Measurements from ENCODE around the gene ASPSCR1. TPM values are rescaled to one million over a fixed set of nuclear protein-coding genes. Genes with fewer than 3 reads are reported as not detected.
A peak's percentile ranks its signal among the peaks of the same experiment; 100 is the strongest.

Gene ASPSCR1
- total and polyA plus RNA-seq, 2 of the 13 experiments (the other 11 are each of a cell fraction or from before 2014, with no cell fraction given) = 274 to 314 TPM

DNA sequence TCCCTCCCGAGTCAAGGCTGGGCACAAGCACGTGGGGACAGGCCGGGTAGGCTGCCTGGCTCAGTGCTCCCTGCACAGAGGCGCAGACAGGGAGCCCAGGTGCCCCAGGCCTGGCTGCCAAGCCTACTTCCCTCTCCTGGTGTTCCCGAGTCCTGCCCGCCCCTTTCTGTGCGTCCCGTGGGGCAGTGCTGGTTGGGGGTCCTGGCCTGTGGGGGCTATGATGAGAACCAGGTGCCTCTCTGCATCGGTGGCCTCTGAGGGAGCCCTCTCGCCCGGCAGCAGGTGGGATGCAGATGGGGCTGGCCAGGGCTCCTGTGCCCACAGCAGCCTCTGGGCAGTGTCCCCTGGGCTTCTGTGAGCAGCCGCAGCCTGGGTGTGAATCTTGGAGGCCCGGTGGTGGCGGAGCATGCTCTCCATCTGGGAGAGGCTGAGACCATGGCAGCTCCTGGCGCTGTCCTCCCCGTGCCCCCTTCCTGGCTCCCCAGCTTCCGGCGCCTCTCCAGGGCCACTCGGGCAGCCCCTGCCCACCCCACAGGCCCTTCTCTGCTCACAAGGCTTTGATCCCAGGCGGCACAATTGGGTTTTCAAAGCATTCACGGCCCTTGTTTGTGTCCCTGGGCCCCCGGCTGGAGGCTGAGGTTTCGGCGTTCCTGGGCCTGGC lies 38.0 kb downstream of the ASPSCR1 start (continued):
- TF ChIP-seq, protein P1, sequence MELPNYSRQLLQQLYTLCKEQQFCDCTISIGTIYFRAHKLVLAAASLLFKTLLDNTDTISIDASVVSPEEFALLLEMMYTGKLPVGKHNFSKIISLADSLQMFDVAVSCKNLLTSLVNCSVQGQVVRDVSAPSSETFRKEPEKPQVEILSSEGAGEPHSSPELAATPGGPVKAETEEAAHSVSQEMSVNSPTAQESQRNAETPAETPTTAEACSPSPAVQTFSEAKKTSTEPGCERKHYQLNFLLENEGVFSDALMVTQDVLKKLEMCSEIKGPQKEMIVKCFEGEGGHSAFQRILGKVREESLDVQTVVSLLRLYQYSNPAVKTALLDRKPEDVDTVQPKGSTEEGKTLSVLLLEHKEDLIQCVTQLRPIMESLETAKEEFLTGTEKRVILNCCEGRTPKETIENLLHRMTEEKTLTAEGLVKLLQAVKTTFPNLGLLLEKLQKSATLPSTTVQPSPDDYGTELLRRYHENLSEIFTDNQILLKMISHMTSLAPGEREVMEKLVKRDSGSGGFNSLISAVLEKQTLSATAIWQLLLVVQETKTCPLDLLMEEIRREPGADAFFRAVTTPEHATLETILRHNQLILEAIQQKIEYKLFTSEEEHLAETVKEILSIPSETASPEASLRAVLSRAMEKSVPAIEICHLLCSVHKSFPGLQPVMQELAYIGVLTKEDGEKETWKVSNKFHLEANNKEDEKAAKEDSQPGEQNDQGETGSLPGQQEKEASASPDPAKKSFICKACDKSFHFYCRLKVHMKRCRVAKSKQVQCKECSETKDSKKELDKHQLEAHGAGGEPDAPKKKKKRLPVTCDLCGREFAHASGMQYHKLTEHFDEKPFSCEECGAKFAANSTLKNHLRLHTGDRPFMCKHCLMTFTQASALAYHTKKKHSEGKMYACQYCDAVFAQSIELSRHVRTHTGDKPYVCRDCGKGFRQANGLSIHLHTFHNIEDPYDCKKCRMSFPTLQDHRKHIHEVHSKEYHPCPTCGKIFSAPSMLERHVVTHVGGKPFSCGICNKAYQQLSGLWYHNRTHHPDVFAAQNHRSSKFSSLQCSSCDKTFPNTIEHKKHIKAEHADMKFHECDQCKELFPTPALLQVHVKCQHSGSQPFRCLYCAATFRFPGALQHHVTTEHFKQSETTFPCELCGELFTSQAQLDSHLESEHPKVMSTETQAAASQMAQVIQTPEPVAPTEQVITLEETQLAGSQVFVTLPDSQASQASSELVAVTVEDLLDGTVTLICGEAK (IDR thresholded peaks at IDR 0.05) = no peak
- TF ChIP-seq, protein P1 (CRISPR knock-in tag; IDR thresholded peaks at IDR 0.05) = peak; percentile 28; the same call in 1 of the 2 replicates
- 0 out of 2 replicates have a peak, but pooled peaks have one; percentile 16 for TF ChIP-seq KDM4B (CRISPR knock-in tag; IDR thresholded peaks at IDR 0.05)
- peak; percentile 68 for TF ChIP-seq ZFX (CRISPR knock-in tag; IDR thresholded peaks at IDR 0.05; ENCODE audit: low read depth)
- no peak for TF ChIP-seq YEATS4 (CRISPR knock-in tag; IDR thresholded peaks at IDR 0.05; ENCODE audit: borderline replicate concordance)
- TF ChIP-seq, protein P2, sequence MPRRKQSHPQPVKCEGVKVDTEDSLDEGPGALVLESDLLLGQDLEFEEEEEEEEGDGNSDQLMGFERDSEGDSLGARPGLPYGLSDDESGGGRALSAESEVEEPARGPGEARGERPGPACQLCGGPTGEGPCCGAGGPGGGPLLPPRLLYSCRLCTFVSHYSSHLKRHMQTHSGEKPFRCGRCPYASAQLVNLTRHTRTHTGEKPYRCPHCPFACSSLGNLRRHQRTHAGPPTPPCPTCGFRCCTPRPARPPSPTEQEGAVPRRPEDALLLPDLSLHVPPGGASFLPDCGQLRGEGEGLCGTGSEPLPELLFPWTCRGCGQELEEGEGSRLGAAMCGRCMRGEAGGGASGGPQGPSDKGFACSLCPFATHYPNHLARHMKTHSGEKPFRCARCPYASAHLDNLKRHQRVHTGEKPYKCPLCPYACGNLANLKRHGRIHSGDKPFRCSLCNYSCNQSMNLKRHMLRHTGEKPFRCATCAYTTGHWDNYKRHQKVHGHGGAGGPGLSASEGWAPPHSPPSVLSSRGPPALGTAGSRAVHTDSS (CRISPR knock-in tag; conservative IDR thresholded peaks at IDR 0.05) = no peak
- TF ChIP-seq ZNF543 (CRISPR knock-in tag; IDR thresholded peaks at IDR 0.05) = no peak
- peak; percentile 38; the same call in 1 of the 2 replicates for TF ChIP-seq NRL (CRISPR knock-in tag; IDR thresholded peaks at IDR 0.05; ENCODE audit: borderline replicate concordance)
- TF ChIP-seq XRCC5 (optimal IDR thresholded peaks at IDR 0.05; ENCODE audit: low read length) = peak; percentile 2
- TF ChIP-seq, protein P3, sequence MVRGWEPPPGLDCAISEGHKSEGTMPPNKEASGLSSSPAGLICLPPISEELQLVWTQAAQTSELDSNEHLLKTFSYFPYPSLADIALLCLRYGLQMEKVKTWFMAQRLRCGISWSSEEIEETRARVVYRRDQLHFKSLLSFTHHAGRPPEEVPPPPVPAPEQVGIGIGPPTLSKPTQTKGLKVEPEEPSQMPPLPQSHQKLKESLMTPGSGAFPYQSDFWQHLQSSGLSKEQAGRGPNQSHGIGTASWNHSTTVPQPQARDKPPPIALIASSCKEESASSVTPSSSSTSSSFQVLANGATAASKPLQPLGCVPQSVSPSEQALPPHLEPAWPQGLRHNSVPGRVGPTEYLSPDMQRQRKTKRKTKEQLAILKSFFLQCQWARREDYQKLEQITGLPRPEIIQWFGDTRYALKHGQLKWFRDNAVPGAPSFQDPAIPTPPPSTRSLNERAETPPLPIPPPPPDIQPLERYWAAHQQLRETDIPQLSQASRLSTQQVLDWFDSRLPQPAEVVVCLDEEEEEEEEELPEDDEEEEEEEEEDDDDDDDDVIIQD (CRISPR knock-in tag; IDR thresholded peaks at IDR 0.05; ENCODE audit: low read depth) = no peak
- TF ChIP-seq KDM2A (CRISPR knock-in tag; IDR thresholded peaks at IDR 0.05; ENCODE audit: borderline replicate concordance, low read depth) = peak; percentile 79; the same call in 1 of the 2 replicates
- TF ChIP-seq KDM1A (CRISPR knock-in tag; IDR thresholded peaks at IDR 0.05) = no peak
- no peak for TF ChIP-seq ATF1 (CRISPR knock-in tag; IDR thresholded peaks at IDR 0.05)
- no peak for TF ChIP-seq SNAPC2 (CRISPR knock-in tag; IDR thresholded peaks at IDR 0.05)
- TF ChIP-seq ZNF672 (CRISPR knock-in tag; IDR thresholded peaks at IDR 0.05) = no peak
- no peak for TF ChIP-seq BORCS8-MEF2B (CRISPR knock-in tag; IDR thresholded peaks at IDR 0.05)
- TF ChIP-seq, protein P4, sequence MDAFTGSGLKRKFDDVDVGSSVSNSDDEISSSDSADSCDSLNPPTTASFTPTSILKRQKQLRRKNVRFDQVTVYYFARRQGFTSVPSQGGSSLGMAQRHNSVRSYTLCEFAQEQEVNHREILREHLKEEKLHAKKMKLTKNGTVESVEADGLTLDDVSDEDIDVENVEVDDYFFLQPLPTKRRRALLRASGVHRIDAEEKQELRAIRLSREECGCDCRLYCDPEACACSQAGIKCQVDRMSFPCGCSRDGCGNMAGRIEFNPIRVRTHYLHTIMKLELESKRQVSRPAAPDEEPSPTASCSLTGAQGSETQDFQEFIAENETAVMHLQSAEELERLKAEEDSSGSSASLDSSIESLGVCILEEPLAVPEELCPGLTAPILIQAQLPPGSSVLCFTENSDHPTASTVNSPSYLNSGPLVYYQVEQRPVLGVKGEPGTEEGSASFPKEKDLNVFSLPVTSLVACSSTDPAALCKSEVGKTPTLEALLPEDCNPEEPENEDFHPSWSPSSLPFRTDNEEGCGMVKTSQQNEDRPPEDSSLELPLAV (CRISPR knock-in tag; conservative IDR thresholded peaks at IDR 0.05; ENCODE audit: low read depth) = no peak
